ENCODE results near the gene CHD9.

Gene CHD9

GRCh38 chr16:53281859-53282258 lies 227.1 kb downstream of the CHD9 start:
- H3K9me3 Mint-ChIP-seq = peaks cover 6% of the 10 kb centered on the region
- no peaks in the 10 kb centered on the region for H3K4me1 Mint-ChIP-seq
- no peaks in the 10 kb centered on the region for H3K27me3 Mint-ChIP-seq (ENCODE audit: low read depth, poor library complexity)
- H3K4me3 Mint-ChIP-seq = no peak overlapping the region
- no peak overlapping the region for H3K27ac Mint-ChIP-seq
- no peak for DNase-seq
- H3K36me3 Mint-ChIP-seq (ENCODE audit: low read depth) = peaks cover 13% of the 10 kb centered on the region
- no peak for TF ChIP-seq CTCF (IDR thresholded peaks at IDR 0.05)

GRCh38 chr16:53282328-53282727 lies 227.5 kb downstream of the CHD9 start:
- peaks cover 6% of the 10 kb centered on the region for H3K9me3 Mint-ChIP-seq
- H3K4me1 Mint-ChIP-seq = no peaks in the 10 kb centered on the region
- H3K27me3 Mint-ChIP-seq (ENCODE audit: low read depth, poor library complexity) = no peaks in the 10 kb centered on the region
- peaks cover 13% of the 10 kb centered on the region for H3K36me3 Mint-ChIP-seq (ENCODE audit: low read depth)
- DNase-seq = no peak
- H3K27ac Mint-ChIP-seq = no peak overlapping the region
- H3K4me3 Mint-ChIP-seq = no peak overlapping the region
- TF ChIP-seq CTCF (IDR thresholded peaks at IDR 0.05) = no peak

- no peak overlapping the region for H3K27ac Mint-ChIP-seq
These were observed 228.5 kb downstream of the CHD9 start for GRCh38 chr16:53282975-53283946.

DNA sequence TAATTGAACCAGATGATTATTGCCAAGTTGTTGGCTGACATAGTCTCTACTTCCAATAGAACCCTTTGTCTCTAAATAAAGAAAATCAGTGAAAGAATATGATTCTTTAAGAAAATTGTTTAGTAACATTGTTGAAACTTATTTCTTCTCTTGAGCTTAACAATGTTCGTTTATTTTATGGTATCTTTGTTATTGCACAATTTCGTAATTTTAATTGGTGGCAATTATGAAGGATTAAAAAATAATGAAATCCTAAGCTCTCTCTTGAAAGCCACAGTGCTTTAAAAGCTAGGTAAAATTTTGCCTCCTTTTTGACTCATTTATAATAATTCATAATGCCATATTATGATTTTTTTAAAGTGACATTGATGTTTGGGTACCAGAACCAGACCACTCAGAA lies 230.4 kb downstream of the CHD9 start:
- DNase-seq = no peak
- H3K4me3 Mint-ChIP-seq = no peak overlapping the region
- H3K27me3 Mint-ChIP-seq (ENCODE audit: low read depth, poor library complexity) = no peaks in the 10 kb centered on the region
- H3K9me3 Mint-ChIP-seq = no peaks in the 10 kb centered on the region
- no peaks in the 10 kb centered on the region for H3K4me1 Mint-ChIP-seq
- H3K36me3 Mint-ChIP-seq (ENCODE audit: low read depth) = peaks cover 41% of the 10 kb centered on the region
- TF ChIP-seq CTCF (IDR thresholded peaks at IDR 0.05) = no peak
- no peak overlapping the region for H3K27ac Mint-ChIP-seq

More at GRCh38 chr16:53282975-53283946, 228.5 kb downstream of the CHD9 start:
- no peaks in the 10 kb centered on the region for H3K27me3 Mint-ChIP-seq (ENCODE audit: low read depth, poor library complexity)
- no peak overlapping the region for H3K4me3 Mint-ChIP-seq
- no peaks in the 10 kb centered on the region for H3K4me1 Mint-ChIP-seq
- H3K9me3 Mint-ChIP-seq = peaks cover 6% of the 10 kb centered on the region
- H3K36me3 Mint-ChIP-seq (ENCODE audit: low read depth) = peaks cover 21% of the 10 kb centered on the region
- peak; percentile 20 for TF ChIP-seq CTCF (IDR thresholded peaks at IDR 0.05)
- DNase-seq = no peak

DNA sequence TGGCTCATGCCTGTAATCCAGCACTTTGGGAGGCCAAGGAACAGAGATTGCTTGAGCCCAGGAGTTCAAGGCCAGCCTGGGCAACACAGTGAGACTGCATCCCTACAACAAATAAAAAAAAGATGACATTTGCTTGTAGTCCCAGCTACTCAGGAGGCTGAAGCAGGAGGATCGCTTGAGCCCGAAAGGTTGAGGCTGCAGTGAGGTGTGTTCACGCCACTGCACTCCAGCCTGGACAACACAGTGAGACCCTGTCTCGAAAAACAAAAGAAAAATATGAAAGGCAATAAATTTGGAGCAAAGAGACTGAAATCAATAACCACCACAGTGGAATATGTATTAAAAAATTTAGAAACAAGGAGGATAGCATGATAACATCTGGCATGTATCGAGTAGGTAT lies 235.7 kb downstream of the CHD9 start:
- peaks cover 86% of the 10 kb centered on the region for H3K36me3 Mint-ChIP-seq (ENCODE audit: low read depth)
- no peak overlapping the region for H3K4me3 Mint-ChIP-seq
- no peak for TF ChIP-seq CTCF (IDR thresholded peaks at IDR 0.05)
- peak overlapping the region; percentile 90 for H3K27ac Mint-ChIP-seq
- no peak for DNase-seq
- no peaks in the 10 kb centered on the region for H3K27me3 Mint-ChIP-seq (ENCODE audit: low read depth, poor library complexity)
- H3K4me1 Mint-ChIP-seq = no peaks in the 10 kb centered on the region
- H3K9me3 Mint-ChIP-seq = no peaks in the 10 kb centered on the region

All from nephron progenitor cell (in vitro differentiated cells).